ENCODE measurements around the gene CDC42EP1. TPM values are rescaled to one million over a fixed set of nuclear protein-coding genes. Genes with fewer than 3 reads are reported as not detected.

CDC42EP1 gene
- total and polyA plus RNA-seq, 2 donors (not counting 1 experiment from before 2014, with no cell fraction given): 0.22 TPM; not detected in 1

GRCh38 chr22:37545703-37546436 lies 14.4 kb upstream of the CDC42EP1 start:
- no peaks in the 10 kb centered on the region for H3K9me3 ChIP-seq (ENCODE audit: control extremely low read depth in 1 of 3, control insufficient read depth in 2 of 3, insufficient read depth in 1 of 3, low read length in 2 of 3)
- ChIA-PET POLR2A (no interaction called here), CTCF (interaction anchor here (0.5 to 2.5 kb wide), 3 partner anchors 10 to 21 kb away, joined by 3 to 14 read pairs (median 9); no protein-coding TSS in a partner anchor)
- peaks cover 12 to 22% of the 10 kb centered on the region in 2 donors for H3K4me1 ChIP-seq (ENCODE audit: control insufficient read depth in 2 of 2, insufficient read depth in 2 of 2, low read length in 2 of 2)
- H3K9ac ChIP-seq (ENCODE audit: low read length): no peak overlapping the region
- H3K4me2 ChIP-seq (replicated peaks; ENCODE audit: low read depth, low read length, poor library complexity, severe bottlenecking): peak overlapping the region; percentile 35
- ATAC-seq (ENCODE audit: low read depth): no peak
- Mint-ChIP-seq H3K4me3 (no peak overlapping the region), H3K9me3 (ENCODE audit: insufficient read depth) (no peaks in the 10 kb centered on the region), H3K4me1 (peaks cover 12% of the 10 kb centered on the region), H3K27me3 (peaks cover 8% of the 10 kb centered on the region), H3K27ac (no peak overlapping the region)
- intact Hi-C loops (cut with micrococcal nuclease): no loop called here
- WGBS (ENCODE audit: insufficient coverage): 29% methylated on average over 8 of the region's 28 CpGs
- H3K27ac ChIP-seq (ENCODE audit: low read length in 2 of 2): no peak overlapping the region
- no peak for DNase-seq
- H3K4me3 ChIP-seq (ENCODE audit: control extremely low read depth in 1 of 5, extremely low read depth in 1 of 5, insufficient read depth in 1 of 5, low read depth in 2 of 5, low read length in 4 of 5): no peak overlapping the region
- H3K36me3 ChIP-seq (replicated peaks in 1 of 2; ENCODE audit: control extremely low read depth in 1 of 2, control insufficient read depth in 1 of 2, extremely low read depth in 1 of 2, insufficient read depth in 2 of 2, low read length in 1 of 2): no peaks in the 10 kb centered on the region
- no peaks in the 10 kb centered on the region for H4K20me1 ChIP-seq (ENCODE audit: control insufficient read depth, insufficient read depth, low read length, poor library complexity, severe bottlenecking)
- H3K27me3 ChIP-seq (replicated peaks in 1 of 4; ENCODE audit: control extremely low read depth in 1 of 4, control insufficient read depth in 3 of 4, insufficient read depth in 4 of 4, low read length in 3 of 4): peaks cover 0 to 20% (median 1%) of the 10 kb centered on the region in 4 experiments
- TF ChIP-seq EZH2 (IDR thresholded peaks at IDR 0.05; ENCODE audit: borderline replicate concordance, insufficient read depth, low read depth, low read length, poor library complexity, severe bottlenecking) (no peak), CTCF (IDR thresholded peaks at IDR 0.05) (no peak)
- H3K79me2 ChIP-seq (ENCODE audit: control insufficient read depth, insufficient read depth, low read length): no peaks in the 10 kb centered on the region
- H2AFZ ChIP-seq (ENCODE audit: insufficient read depth, low read depth, low read length, poor library complexity, severe bottlenecking): peak overlapping the region; percentile 14
